Measurements from ENCODE around the gene MYL7. TPM values are rescaled to one million over a fixed set of nuclear protein-coding genes. Genes with fewer than 3 reads are reported as not detected.

The MYL7 gene
- total RNA-seq, 2 experiments from 2014 or later, result not detected

DNA sequence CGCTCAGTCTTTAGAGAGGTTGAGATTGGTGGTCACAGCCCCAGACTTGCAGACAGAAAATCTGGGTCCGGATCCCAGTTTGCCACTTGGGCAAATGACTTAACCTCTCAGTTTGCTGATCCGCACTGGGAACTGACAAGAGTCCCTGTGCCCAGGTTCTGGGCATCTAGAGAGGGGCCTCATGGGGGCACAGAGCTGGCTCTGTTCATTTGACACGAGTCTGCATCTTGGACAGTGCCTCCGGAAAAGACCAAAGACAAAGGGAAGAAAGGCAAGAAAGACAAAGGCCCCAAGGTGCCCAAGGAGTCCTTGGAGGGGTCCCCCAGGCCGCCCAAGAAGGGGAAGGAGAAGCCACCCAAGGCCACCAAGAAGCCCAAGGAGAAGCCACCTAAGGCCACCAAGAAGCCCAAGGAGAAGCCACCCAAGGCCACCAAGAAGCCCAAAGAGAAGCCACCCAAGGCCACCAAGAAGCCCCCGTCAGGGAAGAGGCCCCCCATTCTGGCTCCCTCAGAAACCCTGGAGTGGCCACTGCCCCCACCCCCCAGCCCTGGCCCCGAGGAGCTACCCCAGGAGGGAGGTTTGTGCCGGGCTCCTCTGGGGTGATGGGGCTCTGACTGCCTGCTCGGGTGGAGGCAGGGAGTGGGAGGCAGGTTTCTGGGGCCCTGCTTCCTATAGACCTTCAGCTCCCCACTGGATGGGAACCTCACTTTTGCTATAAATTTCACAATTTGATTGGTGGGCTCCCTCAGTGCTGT, 34.6 kb downstream of the MYL7 start:
- POLR2A ChIA-PET, result interaction anchor here (0.5 to 0.6 kb wide), 2 partner anchors 18 to 508 kb away, joined by 3 read pairs; no protein-coding TSS in a partner anchor
- CTCF ChIA-PET, result no interaction called here

DNA sequence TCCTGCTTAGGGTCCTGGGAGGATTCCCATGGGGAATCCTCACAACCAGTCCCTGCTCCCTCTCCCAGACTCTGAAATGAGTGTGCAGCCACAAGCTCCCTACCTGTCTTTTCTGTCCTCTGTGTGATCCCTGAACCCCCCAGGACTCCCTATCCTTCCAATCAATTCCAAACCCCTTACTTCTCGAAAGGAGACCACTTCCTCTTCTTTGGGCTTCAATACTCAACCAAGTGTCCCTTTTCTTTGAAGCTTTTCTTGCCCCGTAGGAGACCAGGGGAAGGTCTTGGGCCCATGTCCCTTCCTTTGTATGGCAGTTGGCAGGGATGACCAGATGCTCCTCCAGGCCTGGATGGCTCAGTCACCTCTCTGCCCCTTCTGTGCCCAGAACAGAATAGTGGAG, 35.3 kb downstream of the MYL7 start:
- CTCF ChIA-PET, result interaction anchor here (1.0 kb wide), 1 partner anchor 17 kb away, joined by 3 read pairs; the partner anchor contains the start of gene POLD2
- POLR2A ChIA-PET, result interaction anchor here (0.6 to 0.7 kb wide), 2 partner anchors 12 to 18 kb away, joined by 3 read pairs; no protein-coding TSS in a partner anchor

DNA sequence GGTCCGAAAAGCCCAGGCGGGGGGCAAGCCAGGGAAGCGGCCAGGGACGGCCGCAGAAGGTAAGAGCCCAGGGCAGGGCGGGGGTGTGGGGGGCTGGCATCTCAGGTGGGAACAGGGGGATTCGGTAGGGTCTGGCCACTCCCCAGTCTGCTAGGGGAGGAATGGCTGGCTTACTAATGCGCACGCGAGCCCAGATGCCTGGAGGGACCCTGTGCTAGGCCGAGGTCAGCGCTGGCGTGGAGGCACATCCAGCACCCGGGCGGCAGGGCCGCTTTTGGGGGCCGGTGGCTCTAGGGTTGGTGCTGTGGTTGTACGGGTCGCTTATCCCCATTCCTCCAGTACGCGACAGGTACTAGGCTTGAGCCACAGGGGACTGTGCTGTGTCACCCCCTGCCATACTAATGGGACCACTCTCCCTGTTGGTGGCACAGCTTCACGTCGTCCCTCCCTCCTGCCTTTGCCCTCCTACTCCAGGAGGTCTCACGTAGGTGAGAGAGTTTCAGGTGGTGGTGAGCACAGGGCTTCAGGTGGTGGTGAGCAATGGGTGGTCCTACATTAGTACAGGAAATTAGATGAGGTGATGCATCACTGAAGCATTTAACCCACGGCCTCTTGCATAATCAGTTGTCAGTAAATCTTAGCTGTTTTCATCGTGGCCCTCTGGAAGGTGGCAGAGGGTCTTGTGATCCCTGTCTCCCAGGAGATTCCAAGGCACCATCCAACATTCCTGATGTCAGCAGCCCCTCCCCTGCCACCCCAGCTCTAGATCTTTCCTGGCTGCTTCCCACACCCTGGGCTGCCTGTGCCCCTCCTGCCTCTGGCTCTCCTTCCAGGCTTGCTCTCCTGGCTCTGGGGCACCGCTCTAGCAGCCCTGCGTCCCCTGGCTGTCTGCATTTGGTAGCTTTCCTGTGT, 36.0 kb downstream of the MYL7 start:
- ChIA-PET CTCF (interaction anchor here (1.0 kb wide), 1 partner anchor 18 kb away, joined by 3 read pairs; the partner anchor contains the start of gene POLD2), POLR2A (interaction anchor here (0.7 to 1.6 kb wide), 3 partner anchors 13 to 20 kb away, joined by 3 to 4 read pairs (median 3); no protein-coding TSS in a partner anchor)

GRCh38 chr7:44103923-44104859, 36.9 kb downstream of the MYL7 start, which contains the start of gene AEBP1:
TSS of gene AEBP1 (plus strand) at chr7:44104345. CDS start at chr7:44104666, 321 bp downstream.
- ChIA-PET CTCF (no interaction called here), POLR2A (interaction anchor here (0.7 to 1.6 kb wide), 2 partner anchors 18 to 21 kb away, joined by 3 to 4 read pairs; no protein-coding TSS in a partner anchor)

GRCh38 chr7:44103566-44103922, 37.6 kb downstream of the MYL7 start:
- ChIA-PET CTCF (no interaction called here), POLR2A (no interaction called here)

- CTCF ChIA-PET, result no interaction called here
- POLR2A ChIA-PET, result no interaction called here
Observed at GRCh38 chr7:44102846-44103565, 38.1 kb downstream of the MYL7 start.

GRCh38 chr7:44101966-44102845, 38.9 kb downstream of the MYL7 start:
- POLR2A ChIA-PET, result no interaction called here
- CTCF ChIA-PET, result no interaction called here

DNA sequence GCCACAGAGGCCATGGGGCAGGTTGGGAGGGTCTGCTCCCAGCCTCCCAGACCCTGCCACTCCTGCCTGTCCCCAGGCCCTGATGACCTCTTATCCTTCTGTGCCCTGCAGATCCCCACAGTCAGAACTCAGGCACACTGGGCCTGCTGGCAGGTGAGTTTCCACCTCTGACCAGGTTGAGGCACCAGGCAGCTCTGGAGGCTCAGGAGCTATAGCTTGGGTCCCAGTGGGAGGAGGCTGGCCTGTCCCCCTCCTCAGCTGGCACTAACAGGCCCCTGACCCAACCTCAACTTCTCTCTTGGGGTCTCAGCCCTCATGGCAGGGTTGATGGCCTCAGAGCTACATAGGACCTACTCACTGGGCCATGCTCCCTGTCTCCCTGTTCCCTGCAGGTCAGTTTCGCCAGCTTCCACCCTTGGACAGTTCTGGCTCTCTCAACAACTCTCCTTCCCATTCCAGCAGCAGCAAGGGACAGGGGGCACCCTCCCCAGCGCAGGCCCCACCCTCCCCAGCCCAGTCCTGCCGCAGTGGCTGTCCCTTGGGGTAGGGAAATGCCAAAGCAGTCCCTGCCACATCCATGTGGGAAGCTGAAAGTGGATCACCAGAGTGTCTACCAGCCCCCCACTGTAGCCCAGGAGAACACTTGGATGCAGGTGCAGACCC, 39.7 kb downstream of the MYL7 start:
- CTCF ChIA-PET, result no interaction called here
- POLR2A ChIA-PET, result no interaction called here

DNA sequence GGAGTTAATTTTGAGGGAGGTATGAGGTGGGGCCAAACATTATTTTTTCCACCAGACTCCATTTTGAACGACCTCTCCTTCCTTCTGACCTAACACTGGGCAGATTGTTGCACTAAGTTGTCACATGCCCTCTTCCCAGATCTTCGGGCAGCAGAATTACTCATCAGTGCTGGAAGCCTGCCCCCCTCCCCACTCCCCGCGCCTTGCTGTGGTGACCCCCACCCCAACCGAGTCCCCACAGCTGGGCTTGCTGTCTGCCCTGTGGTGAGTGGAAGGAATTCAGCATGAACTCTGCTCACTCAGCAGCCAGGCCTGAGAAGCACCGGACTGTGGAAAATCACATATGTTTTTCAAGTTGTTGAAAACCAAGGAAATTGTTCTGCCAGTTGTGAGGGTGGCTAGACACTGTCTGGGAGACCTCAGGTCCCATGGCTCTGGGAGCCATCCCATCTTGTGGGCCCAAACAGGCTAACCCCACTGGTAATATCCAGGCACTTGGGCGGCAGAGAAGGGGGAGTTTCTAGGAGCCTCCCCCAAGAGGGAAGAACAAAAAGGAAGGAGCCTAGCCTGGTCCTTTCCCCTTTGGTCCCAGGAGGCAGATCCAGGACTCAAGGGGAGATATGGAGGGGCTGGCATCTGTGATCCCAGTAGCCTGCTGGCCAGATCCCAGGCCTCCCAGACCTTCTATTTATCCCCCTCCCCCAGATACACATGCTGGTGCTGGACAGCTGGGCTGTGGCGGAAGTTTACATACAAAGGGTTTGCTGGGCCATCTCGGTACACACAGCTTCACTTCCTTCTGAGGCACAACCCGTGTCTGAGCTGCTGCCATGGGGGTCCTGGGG, 40.5 kb downstream of the MYL7 start:
- POLR2A ChIA-PET, result no interaction called here
- CTCF ChIA-PET, result no interaction called here

DNA sequence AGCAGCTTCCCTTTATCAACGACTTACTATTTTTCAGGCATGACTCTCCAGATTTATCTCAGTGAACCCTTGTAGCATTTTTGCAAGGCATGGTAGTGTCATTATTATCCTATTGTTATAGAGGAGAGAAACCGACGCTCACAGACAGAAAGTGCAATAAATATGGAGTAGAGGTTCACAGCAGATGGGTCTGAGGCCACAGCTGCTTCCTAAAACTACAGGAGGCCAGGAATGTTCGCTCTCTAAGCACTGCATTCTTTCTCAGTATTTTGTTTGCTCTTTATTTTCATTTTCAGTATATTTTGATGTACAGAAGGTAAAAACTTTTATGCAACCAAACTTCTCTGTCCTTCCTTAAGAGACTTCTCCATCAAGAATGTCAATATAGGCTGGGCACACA, 41.5 kb downstream of the MYL7 start:
- ChIA-PET POLR2A (no interaction called here), CTCF (no interaction called here)

DNA sequence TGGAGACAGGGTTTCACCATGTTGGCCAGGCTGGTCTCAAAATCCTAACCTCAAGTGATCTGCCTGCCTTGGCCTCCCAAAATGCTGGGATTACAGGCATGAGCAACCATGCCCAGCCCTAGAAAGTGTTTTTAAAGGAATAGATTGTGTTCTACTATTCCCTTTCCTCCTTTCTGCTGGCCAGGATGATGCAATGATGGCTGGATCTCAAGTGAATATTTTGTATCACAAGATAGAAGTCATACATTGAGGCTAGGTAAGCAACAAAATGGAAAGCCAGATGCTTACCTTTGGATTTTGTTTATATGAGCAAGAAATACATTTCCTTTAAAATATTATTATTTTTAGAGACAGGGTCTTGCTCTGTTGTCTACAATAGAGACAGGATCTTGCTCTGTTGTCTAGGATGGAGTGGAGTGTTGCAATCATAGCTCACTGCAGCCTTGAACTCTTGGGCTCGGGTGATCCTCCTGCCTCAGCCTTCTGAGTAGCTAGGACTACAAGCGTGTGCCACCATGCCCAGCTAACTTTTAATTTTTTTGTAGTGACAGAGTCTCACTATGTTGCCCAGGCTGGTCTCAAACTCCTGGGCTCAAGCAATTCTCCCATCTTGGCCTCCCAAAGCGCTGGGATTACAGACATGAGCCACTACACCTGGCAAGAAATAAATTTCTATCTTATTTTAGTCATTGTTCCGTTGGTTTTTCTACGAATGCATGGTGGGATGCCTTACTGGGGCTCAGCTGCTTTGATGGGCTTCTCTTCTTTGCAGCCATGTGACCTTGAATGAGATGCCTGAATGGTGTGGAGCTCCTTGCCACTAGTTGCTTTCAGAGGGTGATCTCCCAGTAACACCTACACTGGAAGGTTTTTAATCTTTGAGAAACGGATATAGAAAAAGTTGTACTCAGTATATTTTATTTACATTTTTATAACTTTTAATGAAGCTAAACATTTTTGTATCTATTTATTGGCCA, 42.8 kb downstream of the MYL7 start:
- CTCF ChIA-PET, result interaction anchor here (0.6 to 0.9 kb wide), 3 partner anchors 17 to 553 kb away, joined by 3 read pairs; no protein-coding TSS in a partner anchor
- POLR2A ChIA-PET, result no interaction called here

DNA sequence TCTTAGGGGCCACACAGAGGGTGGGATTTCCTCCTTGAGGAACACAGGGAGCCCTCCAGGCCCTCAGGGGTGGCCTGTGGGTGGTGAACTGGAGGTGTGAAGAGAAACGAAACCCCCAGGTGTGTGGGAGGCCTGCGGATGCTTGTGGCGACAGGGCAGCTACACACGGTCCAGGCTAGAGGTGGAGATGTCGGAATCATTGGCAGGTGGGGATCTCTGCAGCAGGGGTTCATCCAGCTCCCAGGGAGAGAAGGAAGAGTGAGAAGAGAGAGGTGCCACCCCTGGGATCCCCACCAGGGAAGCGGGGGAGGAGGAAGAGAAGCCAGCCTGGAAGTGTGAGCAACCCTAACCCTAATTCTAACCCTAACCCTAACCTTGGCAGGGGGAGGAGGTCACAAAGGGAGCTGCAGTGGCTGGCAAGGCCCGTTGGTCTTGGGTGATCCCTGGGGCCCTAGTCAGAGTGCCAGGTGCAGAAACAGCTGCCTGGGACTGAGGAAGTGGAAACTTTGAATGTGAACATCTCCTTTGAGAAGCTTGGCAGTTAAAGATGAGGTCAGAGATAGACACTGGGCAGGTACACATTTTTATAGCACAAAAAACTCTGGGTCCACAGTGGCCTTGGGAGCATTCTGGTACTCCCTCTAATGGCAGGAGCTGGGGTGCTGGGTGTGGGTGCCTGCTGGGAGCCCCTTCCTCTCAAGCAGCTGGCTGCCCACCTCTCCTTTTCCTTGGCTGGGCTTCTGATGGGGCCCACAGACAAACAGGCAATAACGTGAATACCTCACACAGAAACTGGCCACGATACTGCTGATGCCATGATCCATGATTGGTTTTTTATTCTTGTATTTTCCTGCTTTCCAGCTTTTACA, 43.8 kb downstream of the MYL7 start:
- CTCF ChIA-PET, result interaction anchor here (0.6 to 0.8 kb wide), 2 partner anchors 365 to 554 kb away, joined by 3 read pairs; no protein-coding TSS in a partner anchor
- POLR2A ChIA-PET, result interaction anchor here (0.5 kb wide), 1 partner anchor 16 kb away, joined by 6 read pairs; no protein-coding TSS in a partner anchor

- ChIA-PET CTCF (no interaction called here), POLR2A (no interaction called here)
Observed at GRCh38 chr7:44096326-44096881, 44.7 kb downstream of the MYL7 start.

DNA sequence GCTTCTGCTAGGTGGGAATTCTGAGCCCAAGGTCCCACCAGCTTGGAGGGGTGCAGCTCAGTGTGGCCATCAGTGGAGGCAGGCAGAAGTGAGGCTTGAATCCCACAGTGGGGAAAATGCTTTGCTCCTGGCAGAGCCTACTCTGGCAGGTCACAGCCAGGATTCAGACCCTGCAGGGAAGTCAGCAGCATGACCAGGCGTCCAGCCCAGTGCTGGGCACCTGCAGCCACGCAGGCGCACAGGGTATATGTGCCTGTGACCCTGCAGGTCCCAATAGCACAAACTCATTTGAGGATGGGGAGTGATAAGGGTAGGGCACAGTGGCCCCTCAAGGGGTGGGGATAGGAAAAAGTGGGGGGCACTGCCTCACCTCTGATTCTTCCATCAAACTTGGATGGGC, 45.4 kb downstream of the MYL7 start:
- CTCF ChIA-PET, result no interaction called here
- POLR2A ChIA-PET, result no interaction called here

Measured in activated CD8-positive, alpha-beta memory T cell treated with anti-CD3 and anti-CD28 coated beads for 36 hours (primary cell).